CD4-positive, alpha-beta T cell (primary cell): ENCODE measurements around the gene KIF17. TPM values are rescaled to one million over a fixed set of nuclear protein-coding genes. Genes with fewer than 3 reads are reported as not detected.

ENCODE experiments used
- ATAC-seq: fragments of 200-7000 bp; cut with Tn5 transposase; one replicate; pipeline ENCODE4 v1.10.0; 2022; ENCODE audit warnings: mild to moderate bottlenecking; ENCODE audit not compliant: poor library complexity
- CTCF ChIA-PET: fragments of 350-600 bp; sonication (Branson Sonifier 250); formaldehyde crosslinking; loops from one replicate; lab custom pipeline; 2021; ENCODE audit warnings: antibody characterized with exemption, inconsistent platforms; lab: Charles Lee
- POLR2A ChIA-PET: fragments of 350-600 bp; sonication (Branson Sonifier 250); formaldehyde crosslinking; loops from one replicate; lab custom pipeline; 2021; ENCODE audit warnings: antibody characterized with exemption, inconsistent platforms; lab: Charles Lee
- DNase-seq, 14 experiments: peaks; one replicate each; pipeline ENCODE4 v3.0.0-alpha.2; 2013 to 2020; ENCODE audit warnings: mixed read lengths in 2 of 14
- H3K27ac ChIP-seq, 2 donors: one replicate each; pipeline versions ENCODE4 v1.5.1 to v1.7.0; 2013; ENCODE audit warnings: low read length in 2 of 2, low read depth in 1 of 2, mild to moderate bottlenecking in 1 of 2
- H3K27me3 ChIP-seq, 2 experiments: 1 replicate in 1 of 2; 2 replicates in 1 of 2; pipeline versions ENCODE4 v1.6.1 to v1.7.0; 2013; ENCODE audit warnings: low read length in 2 of 2, control low read depth in 1 of 2, mild to moderate bottlenecking in 1 of 2, moderate library complexity in 1 of 2; ENCODE audit not compliant: insufficient read depth in 2 of 2, control insufficient read depth in 1 of 2
- H3K36me3 ChIP-seq: one replicate; pipeline ENCODE4 v1.6.1; 2013; ENCODE audit warnings: low read length, control low read depth; ENCODE audit not compliant: insufficient read depth
- H3K4me1 ChIP-seq: one replicate; pipeline ENCODE4 v1.6.1; 2013; ENCODE audit warnings: low read length, control low read depth; ENCODE audit not compliant: insufficient read depth
- H3K4me3 ChIP-seq: one replicate; pipeline ENCODE4 v1.5.1; 2013; ENCODE audit warnings: mild to moderate bottlenecking, low read length, moderate library complexity
- H3K9me3 ChIP-seq, 2 experiments: 1 replicate in 1 of 2; 2 replicates in 1 of 2; pipeline versions ENCODE4 v1.6.1 to v1.7.0; 2013; ENCODE audit warnings: low read length in 2 of 2, mild to moderate bottlenecking in 2 of 2, control low read depth in 1 of 2, moderate library complexity in 1 of 2; ENCODE audit not compliant: control insufficient read depth in 1 of 2, insufficient read depth in 1 of 2
- H3K27ac Mint-ChIP-seq: one replicate; pipeline ENCODE4 v1.8.0; 2020; ENCODE audit warnings: mixed read lengths
- H3K27me3 Mint-ChIP-seq: one replicate; pipeline ENCODE4 v1.8.0; 2021; ENCODE audit warnings: mixed read lengths
- H3K36me3 Mint-ChIP-seq: one replicate; pipeline ENCODE4 v1.8.0; 2021; ENCODE audit warnings: low read depth, mixed read lengths
- H3K4me1 Mint-ChIP-seq: one replicate; pipeline ENCODE4 v1.8.0; 2021; ENCODE audit warnings: low read depth, mixed read lengths
- H3K4me3 Mint-ChIP-seq: one replicate; pipeline ENCODE4 v1.8.0; 2020; ENCODE audit warnings: mild to moderate bottlenecking, mixed read lengths
- H3K9me3 Mint-ChIP-seq: one replicate; pipeline ENCODE4 v1.8.0; 2020; ENCODE audit warnings: mixed read lengths
- intact Hi-C, 2 experiments: fragments of 100-400 bp; cut with DNase I in 1 of 2; cut with micrococcal nuclease in 1 of 2; formaldehyde crosslinking; loops; one replicate each; pipeline versions ENCODE4 v1.15.1 to v1.9.0; 2023 to 2025; cut with DNase I, micrococcal nuclease
- total RNA-seq, 174 experiments: library from RNA in 2 of 174; stranded (reverse) in 2 of 174; gene quantifications; one replicate each; pipeline ENCODE4 v1.2.3 and lab custom pipeline; 2021 to 2026
- TF ChIP-seq, protein P1 (sequence below): fragments of 200-600 bp; IDR thresholded peaks from one replicate; pipeline ENCODE4 v1.8.0; 2022; ENCODE audit warnings: antibody characterized with exemption, mild to moderate bottlenecking

The KIF17 gene
- total RNA-seq, 2 experiments from 2014 or later = not detected

DNA sequence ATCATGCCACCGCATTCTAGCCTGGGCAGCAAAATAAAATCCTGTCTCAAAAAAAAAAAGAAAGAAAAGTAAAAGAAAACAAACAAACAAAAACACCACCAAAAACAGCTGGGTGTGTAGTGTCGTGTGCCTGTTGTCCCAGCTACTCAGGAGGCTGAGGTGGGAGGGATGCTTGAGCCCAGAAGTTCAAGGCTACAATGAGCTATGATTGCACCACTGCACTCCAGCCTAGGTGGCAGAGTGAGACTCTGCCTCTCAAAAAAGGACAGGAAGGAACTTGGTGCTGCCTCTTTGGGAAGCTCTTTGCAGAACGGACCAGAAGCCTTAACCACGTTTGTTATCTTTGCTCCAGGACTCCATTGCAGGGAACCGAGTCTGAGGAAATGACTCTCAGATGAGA lies 11.0 kb downstream of the KIF17 start:
- no peak overlapping the region for H3K4me3 ChIP-seq
- ChIA-PET POLR2A (no interaction called here), CTCF (interaction anchor here (0.7 to 1.2 kb wide), 2 partner anchors 10 to 375 kb away, joined by 4 to 5 read pairs; no protein-coding TSS in a partner anchor)
- peaks cover 5% of the 10 kb centered on the region for H3K27me3 Mint-ChIP-seq
- TF ChIP-seq, protein P1, sequence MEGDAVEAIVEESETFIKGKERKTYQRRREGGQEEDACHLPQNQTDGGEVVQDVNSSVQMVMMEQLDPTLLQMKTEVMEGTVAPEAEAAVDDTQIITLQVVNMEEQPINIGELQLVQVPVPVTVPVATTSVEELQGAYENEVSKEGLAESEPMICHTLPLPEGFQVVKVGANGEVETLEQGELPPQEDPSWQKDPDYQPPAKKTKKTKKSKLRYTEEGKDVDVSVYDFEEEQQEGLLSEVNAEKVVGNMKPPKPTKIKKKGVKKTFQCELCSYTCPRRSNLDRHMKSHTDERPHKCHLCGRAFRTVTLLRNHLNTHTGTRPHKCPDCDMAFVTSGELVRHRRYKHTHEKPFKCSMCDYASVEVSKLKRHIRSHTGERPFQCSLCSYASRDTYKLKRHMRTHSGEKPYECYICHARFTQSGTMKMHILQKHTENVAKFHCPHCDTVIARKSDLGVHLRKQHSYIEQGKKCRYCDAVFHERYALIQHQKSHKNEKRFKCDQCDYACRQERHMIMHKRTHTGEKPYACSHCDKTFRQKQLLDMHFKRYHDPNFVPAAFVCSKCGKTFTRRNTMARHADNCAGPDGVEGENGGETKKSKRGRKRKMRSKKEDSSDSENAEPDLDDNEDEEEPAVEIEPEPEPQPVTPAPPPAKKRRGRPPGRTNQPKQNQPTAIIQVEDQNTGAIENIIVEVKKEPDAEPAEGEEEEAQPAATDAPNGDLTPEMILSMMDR = no peak
- H3K27ac ChIP-seq = no peak overlapping the region
- intact Hi-C loops = no loop called here
- H3K4me1 ChIP-seq = no peaks in the 10 kb centered on the region
- ATAC-seq (no peak), DNase-seq (no peak)
- H3K9me3 Mint-ChIP-seq = no peaks in the 10 kb centered on the region
- no peaks in the 10 kb centered on the region for H3K4me1 Mint-ChIP-seq
- no peak overlapping the region for H3K27ac Mint-ChIP-seq
- no peaks in the 10 kb centered on the region for H3K36me3 Mint-ChIP-seq
- peaks cover 0 to 5% of the 10 kb centered on the region in 2 experiments for H3K9me3 ChIP-seq
- H3K36me3 ChIP-seq = no peaks in the 10 kb centered on the region
- peaks cover 0 to under 1% of the 10 kb centered on the region in 2 experiments for H3K27me3 ChIP-seq
- H3K4me3 Mint-ChIP-seq = no peak overlapping the region

GRCh38 chr1:20705203-20705755 lies 12.5 kb downstream of the KIF17 start:
- peaks cover 5% of the 10 kb centered on the region for H3K27me3 Mint-ChIP-seq
- no peak overlapping the region for H3K27ac ChIP-seq
- H3K36me3 ChIP-seq = no peaks in the 10 kb centered on the region
- no peaks in the 10 kb centered on the region for H3K4me1 Mint-ChIP-seq
- no peaks in the 10 kb centered on the region for H3K9me3 Mint-ChIP-seq
- DNase-seq (peak in 1 of 14 experiments; percentile 18), ATAC-seq (peak; percentile 34)
- intact Hi-C loops = no loop called here
- ChIA-PET POLR2A (no interaction called here), CTCF (no interaction called here)
- H3K4me1 ChIP-seq = no peaks in the 10 kb centered on the region
- peaks cover 0 to 5% of the 10 kb centered on the region in 2 experiments for H3K9me3 ChIP-seq
- H3K27ac Mint-ChIP-seq = no peak overlapping the region
- H3K4me3 Mint-ChIP-seq = no peak overlapping the region
- H3K36me3 Mint-ChIP-seq = no peaks in the 10 kb centered on the region
- no peaks in the 10 kb centered on the region for H3K27me3 ChIP-seq
- TF ChIP-seq, protein P1 = no peak
- H3K4me3 ChIP-seq = no peak overlapping the region

- TF ChIP-seq, protein P1 = no peak
- Histone ChIP-seq H3K9me3 (peaks cover 0 to 2% of the 10 kb centered on the region in 2 experiments), H3K27ac (no peak overlapping the region), H3K4me3 (no peak overlapping the region), H3K27me3 (no peaks in the 10 kb centered on the region), H3K36me3 (no peaks in the 10 kb centered on the region), H3K4me1 (no peaks in the 10 kb centered on the region)
- CTCF ChIA-PET = no interaction called here
- H3K9me3 Mint-ChIP-seq = no peaks in the 10 kb centered on the region
- H3K4me1 Mint-ChIP-seq = no peaks in the 10 kb centered on the region
- no peak overlapping the region for H3K4me3 Mint-ChIP-seq
- peaks cover 5% of the 10 kb centered on the region for H3K27me3 Mint-ChIP-seq
- no peak for ATAC-seq
- no peaks in the 10 kb centered on the region for H3K36me3 Mint-ChIP-seq
- H3K27ac Mint-ChIP-seq = no peak overlapping the region
- POLR2A ChIA-PET = no interaction called here
- no peak for DNase-seq
- intact Hi-C loops = no loop called here
Measured at GRCh38 chr1:20704390-20705202, 13.2 kb downstream of the KIF17 start.
